ENCODE measurements around the gene GPR176. TPM values are rescaled to one million over a fixed set of nuclear protein-coding genes. Genes with fewer than 3 reads are reported as not detected.
A peak's percentile ranks its signal among the peaks of the same experiment; 100 is the strongest.

The GPR176 gene
- total and polyA plus RNA-seq, 4 donors: 18.2 to 73.6 (median 31.1) TPM

- H3K27me3 ChIP-seq (ENCODE audit: control insufficient read depth in 1 of 2, insufficient read depth in 2 of 2, low read length in 1 of 2): no peaks in the 10 kb centered on the region
- no peaks in the 10 kb centered on the region for H3K9me3 ChIP-seq (ENCODE audit: control insufficient read depth, low read length)
- H3K4me1 ChIP-seq (ENCODE audit: control insufficient read depth in 1 of 2, insufficient read depth in 2 of 2, low read length in 2 of 2): no peaks in the 10 kb centered on the region
- no peak overlapping the region for H3K27ac ChIP-seq (ENCODE audit: low read depth in 1 of 2, low read length in 2 of 2)
- ATAC-seq (ENCODE audit: low FRiP score) (no peak), DNase-seq (no peak)
- no peak overlapping the region for H3K4me3 ChIP-seq (ENCODE audit: low read length in 2 of 2)
- intact Hi-C loops (cut with DNase I): loop anchor here (5.0 to 10.0 kb wide), 5 partner anchors 83 to 246 kb away; partner anchors contain the start of genes GPR176 (in 1 of the 2) and SRP14 (in 1 of the 2)
- 81 to 86% methylated on average over 3 of the region's 3 CpGs for WGBS, 2 donors
- no peaks in the 10 kb centered on the region for H3K36me3 ChIP-seq (ENCODE audit: control insufficient read depth in 1 of 2, insufficient read depth in 2 of 2, low read length in 1 of 2)
These were observed 131.1 kb downstream of the GPR176 start for GRCh38 chr15:39788800-39789565.

GRCh38 chr15:39788108-39788507 lies 132.0 kb downstream of the GPR176 start:
- Histone ChIP-seq H3K9me3 (ENCODE audit: control insufficient read depth, low read length) (no peaks in the 10 kb centered on the region), H3K27me3 (ENCODE audit: control insufficient read depth in 1 of 2, insufficient read depth in 2 of 2, low read length in 1 of 2) (no peaks in the 10 kb centered on the region), H3K27ac (ENCODE audit: low read depth in 1 of 2, low read length in 2 of 2) (no peak overlapping the region), H3K4me3 (ENCODE audit: low read length in 2 of 2) (no peak overlapping the region), H3K4me1 (ENCODE audit: control insufficient read depth in 1 of 2, insufficient read depth in 2 of 2, low read length in 2 of 2) (no peaks in the 10 kb centered on the region), H3K36me3 (ENCODE audit: control insufficient read depth in 1 of 2, insufficient read depth in 2 of 2, low read length in 1 of 2) (no peaks in the 10 kb centered on the region)
- DNase-seq: no peak
- ATAC-seq (ENCODE audit: low FRiP score): no peak
- intact Hi-C loops (cut with DNase I): loop anchor here (5.0 to 10.0 kb wide), 5 partner anchors 84 to 247 kb away; partner anchors contain the start of genes GPR176 (in 1 of the 2) and SRP14 (in 1 of the 2)
- 65 to 73% methylated on average over 4 of the region's 4 CpGs for WGBS, 2 donors

- no peaks in the 10 kb centered on the region for H3K36me3 ChIP-seq (ENCODE audit: control insufficient read depth in 1 of 2, insufficient read depth in 2 of 2, low read length in 1 of 2)
- no peaks in the 10 kb centered on the region for H3K4me1 ChIP-seq (ENCODE audit: control insufficient read depth in 1 of 2, insufficient read depth in 2 of 2, low read length in 2 of 2)
- no peak for ATAC-seq (ENCODE audit: low FRiP score)
- H3K27me3 ChIP-seq (ENCODE audit: control insufficient read depth in 1 of 2, insufficient read depth in 2 of 2, low read length in 1 of 2): no peaks in the 10 kb centered on the region
- H3K27ac ChIP-seq (ENCODE audit: low read depth in 1 of 2, low read length in 2 of 2): no peak overlapping the region
- intact Hi-C loops (cut with DNase I): loop anchor here (5.0 to 10.0 kb wide), 5 partner anchors 85 to 247 kb away; partner anchors contain the start of genes GPR176 (in 1 of the 2) and SRP14 (in 1 of the 2)
- no peak for DNase-seq
- H3K9me3 ChIP-seq (ENCODE audit: control insufficient read depth, low read length): no peaks in the 10 kb centered on the region
- WGBS, 2 donors: 46 to 60% methylated on average over 1 of the region's 1 CpG
- H3K4me3 ChIP-seq (ENCODE audit: low read length in 2 of 2): no peak overlapping the region
These were observed 132.6 kb downstream of the GPR176 start for GRCh38 chr15:39787479-39787878.

GRCh38 chr15:39786447-39787056 lies 133.5 kb downstream of the GPR176 start:
- intact Hi-C loops (cut with DNase I): loop anchor here (5.0 to 10.0 kb wide), 5 partner anchors 86 to 248 kb away; partner anchors contain the start of genes GPR176 (in 1 of the 2) and SRP14 (in 1 of the 2)
- WGBS, 2 donors: 0 to 2% methylated on average over 5 of the region's 5 CpGs
- no peak for DNase-seq
- H3K4me3 ChIP-seq (ENCODE audit: low read length in 2 of 2): no peak overlapping the region
- no peaks in the 10 kb centered on the region for H3K4me1 ChIP-seq (ENCODE audit: control insufficient read depth in 1 of 2, insufficient read depth in 2 of 2, low read length in 2 of 2)
- H3K27me3 ChIP-seq (ENCODE audit: control insufficient read depth in 1 of 2, insufficient read depth in 2 of 2, low read length in 1 of 2): no peaks in the 10 kb centered on the region
- ATAC-seq (ENCODE audit: low FRiP score): peak; percentile 49
- H3K27ac ChIP-seq (ENCODE audit: low read depth in 1 of 2, low read length in 2 of 2): no peak overlapping the region
- H3K36me3 ChIP-seq (ENCODE audit: control insufficient read depth in 1 of 2, insufficient read depth in 2 of 2, low read length in 1 of 2): no peaks in the 10 kb centered on the region
- no peaks in the 10 kb centered on the region for H3K9me3 ChIP-seq (ENCODE audit: control insufficient read depth, low read length)

- intact Hi-C loops (cut with DNase I): loop anchor here (5.0 to 10.0 kb wide), 5 partner anchors 86 to 249 kb away; partner anchors contain the start of genes GPR176 (in 1 of the 2) and SRP14 (in 1 of the 2)
- H3K4me1 ChIP-seq (ENCODE audit: control insufficient read depth in 1 of 2, insufficient read depth in 2 of 2, low read length in 2 of 2): no peaks in the 10 kb centered on the region
- 49 to 50% methylated on average over 7 of the region's 7 CpGs for WGBS, 2 donors
- no peak for ATAC-seq (ENCODE audit: low FRiP score)
- H3K27me3 ChIP-seq (ENCODE audit: control insufficient read depth in 1 of 2, insufficient read depth in 2 of 2, low read length in 1 of 2): no peaks in the 10 kb centered on the region
- H3K36me3 ChIP-seq (ENCODE audit: control insufficient read depth in 1 of 2, insufficient read depth in 2 of 2, low read length in 1 of 2): no peaks in the 10 kb centered on the region
- no peak for DNase-seq
- H3K9me3 ChIP-seq (ENCODE audit: control insufficient read depth, low read length): no peaks in the 10 kb centered on the region
- no peak overlapping the region for H3K4me3 ChIP-seq (ENCODE audit: low read length in 2 of 2)
- no peak overlapping the region for H3K27ac ChIP-seq (ENCODE audit: low read depth in 1 of 2, low read length in 2 of 2)
These were observed 134.2 kb downstream of the GPR176 start for GRCh38 chr15:39785841-39786240.

- H3K36me3 ChIP-seq (ENCODE audit: control insufficient read depth in 1 of 2, insufficient read depth in 2 of 2, low read length in 1 of 2): no peaks in the 10 kb centered on the region
- H3K27me3 ChIP-seq (ENCODE audit: control insufficient read depth in 1 of 2, insufficient read depth in 2 of 2, low read length in 1 of 2): no peaks in the 10 kb centered on the region
- 78 to 81% methylated on average over 10 of the region's 10 CpGs for WGBS, 2 donors
- H3K27ac ChIP-seq (ENCODE audit: low read depth in 1 of 2, low read length in 2 of 2): no peak overlapping the region
- no peaks in the 10 kb centered on the region for H3K4me1 ChIP-seq (ENCODE audit: control insufficient read depth in 1 of 2, insufficient read depth in 2 of 2, low read length in 2 of 2)
- ATAC-seq (ENCODE audit: low FRiP score): no peak
- DNase-seq: no peak
- no peaks in the 10 kb centered on the region for H3K9me3 ChIP-seq (ENCODE audit: control insufficient read depth, low read length)
- H3K4me3 ChIP-seq (ENCODE audit: low read length in 2 of 2): no peak overlapping the region
- intact Hi-C loops (cut with DNase I): loop anchor here (5.0 to 10.0 kb wide), 5 partner anchors 87 to 250 kb away; partner anchors contain the start of genes GPR176 (in 1 of the 2) and SRP14 (in 1 of the 2)
These were observed 134.9 kb downstream of the GPR176 start for GRCh38 chr15:39785139-39785538.

GRCh38 chr15:39784638-39785037 lies 135.4 kb downstream of the GPR176 start:
- 94% methylated on average over 2 of the region's 2 CpGs for WGBS, 2 donors
- Histone ChIP-seq H3K27ac (ENCODE audit: low read depth in 1 of 2, low read length in 2 of 2) (no peak overlapping the region), H3K36me3 (ENCODE audit: control insufficient read depth in 1 of 2, insufficient read depth in 2 of 2, low read length in 1 of 2) (no peaks in the 10 kb centered on the region), H3K9me3 (ENCODE audit: control insufficient read depth, low read length) (no peaks in the 10 kb centered on the region), H3K4me3 (ENCODE audit: low read length in 2 of 2) (no peak overlapping the region), H3K4me1 (ENCODE audit: control insufficient read depth in 1 of 2, insufficient read depth in 2 of 2, low read length in 2 of 2) (no peaks in the 10 kb centered on the region), H3K27me3 (ENCODE audit: control insufficient read depth in 1 of 2, insufficient read depth in 2 of 2, low read length in 1 of 2) (no peaks in the 10 kb centered on the region)
- DNase-seq (no peak), ATAC-seq (ENCODE audit: low FRiP score) (no peak)
- intact Hi-C loops (cut with DNase I): loop anchor here (5.0 to 10.0 kb wide), 5 partner anchors 88 to 250 kb away; partner anchors contain the start of genes GPR176 (in 1 of the 2) and SRP14 (in 1 of the 2)

- H3K4me1 ChIP-seq (ENCODE audit: control insufficient read depth in 1 of 2, insufficient read depth in 2 of 2, low read length in 2 of 2): no peaks in the 10 kb centered on the region
- no peaks in the 10 kb centered on the region for H3K27me3 ChIP-seq (ENCODE audit: control insufficient read depth in 1 of 2, insufficient read depth in 2 of 2, low read length in 1 of 2)
- H3K4me3 ChIP-seq (ENCODE audit: low read length in 2 of 2): no peak overlapping the region
- WGBS, 2 donors: 40 to 45% methylated on average over 4 of the region's 4 CpGs
- intact Hi-C loops (cut with DNase I): loop anchor here in 1 of 2 donors (10.0 kb wide), 1 partner anchor 251 kb away; the partner anchor contains the start of gene SRP14
- DNase-seq: no peak
- H3K36me3 ChIP-seq (ENCODE audit: control insufficient read depth in 1 of 2, insufficient read depth in 2 of 2, low read length in 1 of 2): no peaks in the 10 kb centered on the region
- ATAC-seq (ENCODE audit: low FRiP score): no peak
- no peak overlapping the region for H3K27ac ChIP-seq (ENCODE audit: low read depth in 1 of 2, low read length in 2 of 2)
- H3K9me3 ChIP-seq (ENCODE audit: control insufficient read depth, low read length): no peaks in the 10 kb centered on the region
These were observed 135.9 kb downstream of the GPR176 start for GRCh38 chr15:39784125-39784524.

Data from aorta (tissue), 5 donors.